ENCODE measurements around the gene DCBLD2.

The DCBLD2 gene

GRCh38 chr3:98766924-98767323 is 134.6 kb downstream of the DCBLD2 start:
- DNase-seq (ENCODE audit: low read depth): no peak

GRCh38 chr3:98765721-98766120 is 135.8 kb downstream of the DCBLD2 start:
- DNase-seq (ENCODE audit: low read depth): no peak

GRCh38 chr3:98764472-98764884 is 137.0 kb downstream of the DCBLD2 start:
- DNase-seq (ENCODE audit: low read depth): no peak

- DNase-seq (ENCODE audit: low read depth): no peak
Measured at GRCh38 chr3:98763819-98764418, 137.6 kb downstream of the DCBLD2 start.

- no peak for DNase-seq (ENCODE audit: low read depth)
Measured at GRCh38 chr3:98763076-98763475, 138.4 kb downstream of the DCBLD2 start, which contains the start of gene ST3GAL6. ST3GAL6 (plus strand) TSS chr3:98763340; CDS start chr3:98768441, 5,101 bp downstream.

GRCh38 chr3:98761643-98762229 is 139.8 kb downstream of the DCBLD2 start:
- no peak for DNase-seq (ENCODE audit: low read depth)

GRCh38 chr3:98759629-98760028 is 141.9 kb downstream of the DCBLD2 start:
- no peak for DNase-seq (ENCODE audit: low read depth)

GRCh38 chr3:98755601-98756000 is 145.9 kb downstream of the DCBLD2 start:
- no peak for DNase-seq (ENCODE audit: low read depth)

- no peak for DNase-seq (ENCODE audit: low read depth)
Measured at GRCh38 chr3:98754483-98754882, 147.0 kb downstream of the DCBLD2 start.

GRCh38 chr3:98750276-98750919 is 151.1 kb downstream of the DCBLD2 start:
- DNase-seq (ENCODE audit: low read depth): no peak

- DNase-seq (ENCODE audit: low read depth): no peak
Measured at GRCh38 chr3:98746882-98747281, 154.6 kb downstream of the DCBLD2 start.

GRCh38 chr3:98746122-98746521 is 155.4 kb downstream of the DCBLD2 start:
- DNase-seq (ENCODE audit: low read depth): no peak
